Right cardiac atrium (tissue), 5 donors: Measurements from ENCODE around the gene KRTAP1-4. TPM values are rescaled to one million over a fixed set of nuclear protein-coding genes. Genes with fewer than 3 reads are reported as not detected.

ENCODE experiments used
- ATAC-seq, 2 donors: fragments of 200-7000 bp; cut with Tn5 transposase; one replicate each; pipeline versions ENCODE4 v1.8.0 to v1.9.1; 2020; ENCODE audit warnings: moderate library complexity in 2 of 2, mild to moderate bottlenecking in 1 of 2
- DNase-seq, 3 donors: peaks; one replicate each; pipeline ENCODE4 v3.0.0-alpha.2; 2020
- H3K27ac ChIP-seq: one replicate; pipeline ENCODE4 v1.5.1; 2013; ENCODE audit warnings: mild to moderate bottlenecking, low read length, control low read depth, moderate library complexity
- H3K27me3 ChIP-seq: one replicate; pipeline ENCODE4 v1.6.1; 2013; ENCODE audit not compliant: control insufficient read depth, insufficient read depth
- H3K4me1 ChIP-seq: one replicate; pipeline ENCODE4 v1.6.1; 2013; ENCODE audit warnings: low read length; ENCODE audit not compliant: control insufficient read depth, insufficient read depth
- H3K4me3 ChIP-seq: one replicate; pipeline ENCODE4 v1.5.1; 2013; ENCODE audit warnings: low read length, control low read depth
- H3K9me3 ChIP-seq: one replicate; pipeline ENCODE4 v1.6.1; 2013; ENCODE audit warnings: low read length; ENCODE audit not compliant: control insufficient read depth
- WGBS: extraction: QIAGEN DNeasy Blood & Tissue Kit; methylation state at CpG from one replicate; pipeline ENCODE4 v1.1.7; 2013; 5-methylcytosine and 5-hydroxymethylcytosine counted together
- intact Hi-C, 4 donors: fragments of 100-400 bp; cut with DNase I; formaldehyde crosslinking; loops; one replicate each; pipeline versions ENCODE4 v1.11.0 to v1.14.0; 2022 to 2023
- polyA plus RNA-seq: library from polyadenylated mRNA; stranded (reverse); fragments of 200-250 nt; gene quantifications from one replicate; pipeline ENCODE4 v1.2.3, GENCODE V29; 2013
- total RNA-seq, 4 donors: library from RNA; stranded (reverse); fragmentation: NEBNext Ultra II Directional; extraction: Animal tissue kit (Norgen Biotek cat#: 25700); gene quantifications; one replicate each; pipeline ENCODE4 v1.2.1, GENCODE V29; 2021
- donor health status: healthy with polysubstance abuse.
- donor health status: DM: no; HTN: yes; CAD: no.
- donor health status: DM: no; HTN: no; CAD: no.
- donor health status: DM: no; HTN: yes; CAD: no; lungs with severe emphysema.
- donor health status: DM: yes; HTN: yes; CAD: no.

The KRTAP1-4 gene
- total and polyA plus RNA-seq, 5 donors, result not detected

- intact Hi-C loops, result no loop called here
- Histone ChIP-seq H3K27ac (no peak overlapping the region), H3K4me1 (no peaks in the 10 kb centered on the region), H3K27me3 (peaks cover 3% of the 10 kb centered on the region), H3K4me3 (no peak overlapping the region), H3K9me3 (no peaks in the 10 kb centered on the region)
- WGBS, result 16% methylated on average over 8 of the region's 8 CpGs
- ATAC-seq (no peak), DNase-seq (peak in 2 of 3 donors; percentile 13 to 59)
Observed at GRCh38 chr17:40980596-40980995, 49.4 kb downstream of the KRTAP1-4 start.

GRCh38 chr17:40980117-40980516 lies 49.9 kb downstream of the KRTAP1-4 start:
- no peaks in the 10 kb centered on the region for H3K9me3 ChIP-seq
- 71% methylated on average over 3 of the region's 3 CpGs for WGBS
- H3K27me3 ChIP-seq, result peaks cover 3% of the 10 kb centered on the region
- ATAC-seq (no peak), DNase-seq (no peak)
- intact Hi-C loops, result no loop called here
- no peak overlapping the region for H3K4me3 ChIP-seq
- no peaks in the 10 kb centered on the region for H3K4me1 ChIP-seq
- no peak overlapping the region for H3K27ac ChIP-seq

Other genes with a start within 250 kb of the KRTAP1-4 start
Only the 30 nearest of the 38 such genes appear.
- not detected for gene KRT12, start 163.0 kb downstream of the KRTAP1-4 start, total RNA-seq
- not detected for gene KRT12, start 163.0 kb downstream of the KRTAP1-4 start, polyA plus RNA-seq
- gene KRT20, start 145.0 kb downstream of the KRTAP1-4 start, total RNA-seq, result not detected
- 0.14 TPM for gene KRT20, start 145.0 kb downstream of the KRTAP1-4 start, polyA plus RNA-seq
- not detected for gene KRT23, start 92.5 kb downstream of the KRTAP1-4 start, total RNA-seq
- gene KRT23, start 92.5 kb downstream of the KRTAP1-4 start, polyA plus RNA-seq, result not detected
- not detected for gene KRT39, start 63.2 kb downstream of the KRTAP1-4 start, total RNA-seq
- gene KRT39, start 63.2 kb downstream of the KRTAP1-4 start, polyA plus RNA-seq, result not detected
- gene KRT40, start 45.9 kb downstream of the KRTAP1-4 start, total RNA-seq, result not detected
- gene KRT40, start 45.9 kb downstream of the KRTAP1-4 start, polyA plus RNA-seq, result not detected
- gene KRTAP3-3, start 36.0 kb downstream of the KRTAP1-4 start, total RNA-seq, result not detected
- gene KRTAP3-3, start 36.0 kb downstream of the KRTAP1-4 start, polyA plus RNA-seq, result not detected
- gene KRTAP3-2, start 30.3 kb downstream of the KRTAP1-4 start, total RNA-seq, result not detected
- not detected for gene KRTAP3-2, start 30.3 kb downstream of the KRTAP1-4 start, polyA plus RNA-seq
- not detected for gene KRTAP3-1, start 21.1 kb downstream of the KRTAP1-4 start, total RNA-seq
- gene KRTAP3-1, start 21.1 kb downstream of the KRTAP1-4 start, polyA plus RNA-seq, result not detected
- gene KRTAP1-5, start 3.0 kb downstream of the KRTAP1-4 start, total RNA-seq, result not detected
- not detected for gene KRTAP1-5, start 3.0 kb downstream of the KRTAP1-4 start, polyA plus RNA-seq
- gene KRTAP1-3, start 4.7 kb upstream of the KRTAP1-4 start, total RNA-seq, result not detected
- gene KRTAP1-3, start 4.7 kb upstream of the KRTAP1-4 start, polyA plus RNA-seq, result not detected
- not detected for gene KRTAP1-1, start 11.3 kb upstream of the KRTAP1-4 start, total RNA-seq
- not detected for gene KRTAP1-1, start 11.3 kb upstream of the KRTAP1-4 start, polyA plus RNA-seq
- gene KRTAP2-1, start 17.1 kb upstream of the KRTAP1-4 start, total RNA-seq, result not detected
- not detected for gene KRTAP2-1, start 17.1 kb upstream of the KRTAP1-4 start, polyA plus RNA-seq
- gene KRTAP2-2, start 25.0 kb upstream of the KRTAP1-4 start, total RNA-seq, result not detected
- not detected for gene KRTAP2-2, start 25.0 kb upstream of the KRTAP1-4 start, polyA plus RNA-seq
- not detected for gene KRTAP2-3, start 29.9 kb upstream of the KRTAP1-4 start, total RNA-seq
- not detected for gene KRTAP2-3, start 29.9 kb upstream of the KRTAP1-4 start, polyA plus RNA-seq
- gene KRTAP2-4, start 35.7 kb upstream of the KRTAP1-4 start, total RNA-seq, result not detected
- gene KRTAP2-4, start 35.7 kb upstream of the KRTAP1-4 start, polyA plus RNA-seq, result not detected
- not detected for gene KRTAP4-7, start 54.0 kb upstream of the KRTAP1-4 start, total RNA-seq
- gene KRTAP4-7, start 54.0 kb upstream of the KRTAP1-4 start, polyA plus RNA-seq, result not detected
- not detected for gene KRTAP4-8, start 67.9 kb upstream of the KRTAP1-4 start, total RNA-seq
- gene KRTAP4-8, start 67.9 kb upstream of the KRTAP1-4 start, polyA plus RNA-seq, result not detected
- gene KRTAP4-16, start 72.0 kb upstream of the KRTAP1-4 start, total RNA-seq, result not detected
- not detected for gene KRTAP4-16, start 72.0 kb upstream of the KRTAP1-4 start, polyA plus RNA-seq
- gene KRTAP4-9, start 75.2 kb upstream of the KRTAP1-4 start, total RNA-seq, result not detected
- gene KRTAP4-9, start 75.2 kb upstream of the KRTAP1-4 start, polyA plus RNA-seq, result not detected
- gene KRTAP4-11, start 88.2 kb upstream of the KRTAP1-4 start, total RNA-seq, result not detected
- gene KRTAP4-11, start 88.2 kb upstream of the KRTAP1-4 start, polyA plus RNA-seq, result not detected
- gene KRTAP4-12, start 94.0 kb upstream of the KRTAP1-4 start, total RNA-seq, result not detected
- not detected for gene KRTAP4-12, start 94.0 kb upstream of the KRTAP1-4 start, polyA plus RNA-seq
- not detected for gene KRTAP4-6, start 110.3 kb upstream of the KRTAP1-4 start, total RNA-seq
- gene KRTAP4-6, start 110.3 kb upstream of the KRTAP1-4 start, polyA plus RNA-seq, result not detected
- not detected for gene KRTAP4-5, start 119.6 kb upstream of the KRTAP1-4 start, total RNA-seq
- not detected for gene KRTAP4-5, start 119.6 kb upstream of the KRTAP1-4 start, polyA plus RNA-seq
- not detected for gene KRTAP4-4, start 130.6 kb upstream of the KRTAP1-4 start, total RNA-seq
- gene KRTAP4-4, start 130.6 kb upstream of the KRTAP1-4 start, polyA plus RNA-seq, result not detected
- not detected for gene KRTAP4-3, start 138.0 kb upstream of the KRTAP1-4 start, total RNA-seq
- not detected for gene KRTAP4-3, start 138.0 kb upstream of the KRTAP1-4 start, polyA plus RNA-seq
- gene KRTAP4-2, start 148.0 kb upstream of the KRTAP1-4 start, total RNA-seq, result not detected
- not detected for gene KRTAP4-2, start 148.0 kb upstream of the KRTAP1-4 start, polyA plus RNA-seq
- not detected for gene KRTAP4-1, start 154.7 kb upstream of the KRTAP1-4 start, total RNA-seq
- gene KRTAP4-1, start 154.7 kb upstream of the KRTAP1-4 start, polyA plus RNA-seq, result not detected
- gene KRTAP9-1, start 159.7 kb upstream of the KRTAP1-4 start, total RNA-seq, result not detected
- gene KRTAP9-1, start 159.7 kb upstream of the KRTAP1-4 start, polyA plus RNA-seq, result not detected
- gene KRTAP9-2, start 196.5 kb upstream of the KRTAP1-4 start, total RNA-seq, result not detected
- gene KRTAP9-2, start 196.5 kb upstream of the KRTAP1-4 start, polyA plus RNA-seq, result not detected
- not detected for gene KRTAP9-3, start 202.3 kb upstream of the KRTAP1-4 start, total RNA-seq
- not detected for gene KRTAP9-3, start 202.3 kb upstream of the KRTAP1-4 start, polyA plus RNA-seq